Stimulated activated CD4-positive, alpha-beta T cell treated with anti-CD3 and anti-CD28 coated beads, TNF-alpha, amount 100 ng/mL, for 24 hours (primary cell): ENCODE measurements around the gene FAM240A.

Experiments used
- DNase-seq, 3 experiments: peaks; one replicate each; pipeline ENCODE4 v3.0.0-alpha.2; 2020; ENCODE audit warnings: low read depth in 3 of 3

The FAM240A gene

GRCh38 chr3:46662771-46663551 lies 50.6 kb downstream of the FAM240A start:
- no peak for DNase-seq

GRCh38 chr3:46663591-46664135 lies 51.3 kb downstream of the FAM240A start:
- no peak for DNase-seq

DNA sequence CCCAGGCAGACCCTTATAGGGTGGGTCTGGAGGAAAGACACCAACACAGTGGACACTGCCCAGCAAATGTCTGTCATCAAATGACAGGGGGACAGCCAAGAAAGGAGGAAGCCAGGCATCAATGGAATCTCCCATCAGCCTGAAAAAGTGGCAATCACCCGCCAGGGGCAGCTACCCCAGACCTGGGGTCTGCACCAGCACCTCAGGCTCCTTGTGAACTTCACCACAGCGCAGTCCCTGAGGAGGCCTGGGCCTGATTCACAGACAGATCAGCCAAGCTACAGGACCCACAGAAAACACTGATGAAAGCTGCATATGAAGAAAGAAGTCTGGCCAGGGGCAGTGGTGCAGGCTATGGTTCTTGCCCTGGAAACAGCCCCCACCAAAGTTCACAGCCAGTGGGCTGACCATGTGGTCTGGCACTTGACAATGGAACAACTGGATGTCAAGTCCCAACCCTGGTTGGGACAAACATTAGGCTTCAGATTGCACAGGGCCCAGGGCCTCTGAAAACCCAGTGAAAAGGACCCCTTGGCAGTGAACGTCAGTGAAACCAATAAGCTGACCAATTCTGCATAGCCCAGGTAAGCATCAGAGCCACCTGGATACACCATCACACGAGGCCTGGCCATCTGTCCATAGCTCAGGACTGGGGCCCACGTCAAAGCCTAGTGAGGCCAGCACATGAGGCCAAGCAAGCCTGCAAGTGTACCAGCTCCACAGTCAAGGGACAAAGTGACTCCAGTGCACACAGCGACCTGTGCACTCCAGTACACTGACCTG lies 52.1 kb downstream of the FAM240A start:
- DNase-seq = no peak

DNA sequence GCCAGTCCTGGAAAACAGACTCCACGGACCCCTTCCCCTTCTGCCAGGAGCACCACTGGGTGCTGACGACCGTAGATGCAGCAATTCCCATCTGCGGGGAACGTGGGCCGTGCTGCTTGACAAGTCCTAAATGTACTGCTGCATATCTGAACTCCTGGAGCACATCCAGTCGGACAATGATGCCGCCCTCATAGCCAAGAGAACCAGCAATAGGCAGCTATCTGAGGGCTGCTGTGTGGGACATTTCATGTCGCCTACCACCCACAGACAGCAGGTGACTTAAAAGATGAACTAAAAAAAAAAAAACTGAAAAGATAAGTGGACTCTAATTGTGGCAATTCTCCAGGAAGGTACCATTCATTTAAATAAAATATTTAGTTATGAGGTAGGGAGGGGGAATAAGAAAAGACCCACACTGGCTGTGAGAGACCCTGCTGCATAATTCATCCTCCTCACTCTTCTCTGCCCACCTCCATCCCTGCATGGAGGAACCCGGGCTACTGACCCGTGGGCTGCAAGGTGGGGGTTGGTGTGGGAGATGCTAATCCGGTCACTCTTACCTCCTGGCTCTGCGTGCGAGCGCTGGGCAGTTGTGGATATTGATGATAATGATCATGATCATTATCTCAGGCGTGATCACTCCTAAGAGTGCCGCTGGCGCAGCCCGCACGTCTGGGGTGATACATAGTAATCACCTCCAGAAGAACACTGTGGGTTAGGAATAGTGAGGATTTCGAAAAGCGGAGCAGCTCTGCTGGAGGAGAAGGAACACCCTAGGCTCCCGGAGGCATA lies 52.8 kb downstream of the FAM240A start:
- DNase-seq = no peak

GRCh38 chr3:46665763-46666452 lies 53.6 kb downstream of the FAM240A start:
- no peak for DNase-seq

GRCh38 chr3:46666453-46666845 lies 54.1 kb downstream of the FAM240A start:
- DNase-seq = no peak

- no peak for DNase-seq
Observed at GRCh38 chr3:46667061-46667621, 54.8 kb downstream of the FAM240A start.

DNA sequence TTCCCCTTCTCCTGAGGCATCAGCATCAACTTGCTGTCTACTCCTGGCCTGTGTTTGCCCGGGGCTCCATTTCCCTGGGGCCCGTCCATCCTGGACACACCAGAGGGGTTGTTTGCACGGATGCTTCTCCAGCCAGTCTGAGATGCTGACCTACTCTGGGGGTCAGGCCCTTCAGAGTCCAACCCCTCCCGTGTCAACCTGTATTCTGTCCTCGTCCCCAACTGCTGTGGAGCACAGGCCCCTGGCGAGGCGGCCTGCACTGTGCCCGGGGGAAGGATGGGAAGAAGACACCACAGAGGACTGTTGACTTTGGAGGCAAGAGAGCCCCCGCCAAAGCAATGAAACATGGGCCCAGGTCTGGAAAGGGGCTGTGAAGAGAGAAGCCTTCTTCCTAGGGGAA lies 55.3 kb downstream of the FAM240A start:
- no peak for DNase-seq

DNA sequence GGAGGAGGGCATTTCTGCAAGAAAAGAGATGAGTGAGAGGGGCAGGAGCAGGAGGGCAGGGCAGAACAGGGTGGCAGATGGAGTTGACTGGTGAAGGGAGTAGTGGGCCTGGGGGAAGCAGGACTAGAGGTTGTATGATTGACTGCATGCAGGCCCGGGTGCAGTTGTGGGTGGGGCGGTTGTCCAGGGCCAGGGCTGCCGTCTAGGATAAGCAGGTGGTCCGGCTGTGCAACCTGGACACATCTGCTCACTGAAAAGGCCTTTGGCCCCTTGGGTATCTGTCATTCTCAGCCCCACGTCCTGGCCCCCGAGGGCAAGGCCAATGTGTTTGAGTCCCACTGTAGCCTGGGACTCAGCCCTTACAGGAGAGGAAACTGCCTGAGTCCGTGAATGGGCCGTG lies 55.8 kb downstream of the FAM240A start:
- no peak for DNase-seq

DNA sequence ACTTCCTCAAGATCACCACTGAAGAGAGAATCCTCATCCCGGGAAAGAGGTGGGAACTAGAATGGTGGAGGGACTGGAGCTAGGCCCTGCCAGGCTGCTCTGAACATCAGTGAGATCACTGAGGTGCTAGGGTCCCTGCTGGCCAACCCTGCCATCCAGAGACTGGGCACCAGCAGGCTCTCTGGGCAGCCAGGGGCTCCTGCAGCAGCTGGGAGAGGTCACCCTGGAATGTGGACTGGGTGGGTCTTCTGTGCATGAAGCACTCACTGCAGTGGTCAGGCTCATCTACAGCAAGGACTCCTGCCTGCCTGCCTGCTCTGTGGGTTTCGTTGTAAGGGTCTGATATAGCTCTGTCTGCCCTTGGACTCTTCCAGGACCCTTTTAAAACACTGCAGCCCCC lies 56.3 kb downstream of the FAM240A start:
- no peak for DNase-seq

GRCh38 chr3:46669191-46669999 lies 57.1 kb downstream of the FAM240A start:
- DNase-seq = no peak

DNA sequence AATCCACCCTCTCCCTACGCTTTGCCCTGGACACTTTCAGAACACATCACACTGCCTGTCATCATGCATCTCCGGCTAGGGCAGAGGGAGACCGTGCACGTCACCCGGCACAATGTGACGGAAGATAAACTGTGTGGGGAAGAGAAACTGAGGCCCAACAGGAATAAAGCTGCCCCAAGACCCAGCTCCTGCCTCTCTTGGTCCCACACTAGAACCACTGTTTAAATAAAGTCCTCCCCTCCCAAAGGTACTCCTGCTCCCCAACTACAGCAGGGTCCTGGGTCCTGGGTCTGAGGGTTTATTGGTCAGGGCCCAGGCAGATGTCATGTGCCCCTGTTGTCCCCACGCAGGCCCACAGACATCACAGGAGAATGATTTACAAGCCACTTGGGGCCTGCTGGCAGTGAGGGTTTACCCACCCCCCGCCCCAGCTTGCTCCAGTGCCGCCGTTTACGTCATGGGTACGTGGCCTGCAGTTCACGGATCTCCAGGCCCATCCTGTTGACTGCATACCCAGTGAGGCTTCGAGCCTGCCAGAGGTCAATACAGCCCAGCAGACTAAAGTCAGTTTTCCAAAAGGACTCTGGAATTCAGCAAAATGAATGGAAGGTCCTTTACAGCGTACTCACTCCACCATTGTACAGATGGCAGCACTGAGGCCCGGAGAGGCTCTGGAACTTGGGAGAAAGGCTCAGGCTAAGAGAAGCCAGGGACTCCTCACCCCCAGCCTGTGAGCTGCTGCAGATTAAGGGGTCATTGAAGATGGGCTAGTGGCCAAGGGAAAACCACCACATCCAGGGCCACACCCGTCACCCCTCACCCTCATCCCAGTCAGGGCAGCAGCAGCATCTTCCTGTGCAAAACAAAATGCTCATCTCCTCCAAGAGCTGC lies 57.9 kb downstream of the FAM240A start:
- no peak for DNase-seq

DNA sequence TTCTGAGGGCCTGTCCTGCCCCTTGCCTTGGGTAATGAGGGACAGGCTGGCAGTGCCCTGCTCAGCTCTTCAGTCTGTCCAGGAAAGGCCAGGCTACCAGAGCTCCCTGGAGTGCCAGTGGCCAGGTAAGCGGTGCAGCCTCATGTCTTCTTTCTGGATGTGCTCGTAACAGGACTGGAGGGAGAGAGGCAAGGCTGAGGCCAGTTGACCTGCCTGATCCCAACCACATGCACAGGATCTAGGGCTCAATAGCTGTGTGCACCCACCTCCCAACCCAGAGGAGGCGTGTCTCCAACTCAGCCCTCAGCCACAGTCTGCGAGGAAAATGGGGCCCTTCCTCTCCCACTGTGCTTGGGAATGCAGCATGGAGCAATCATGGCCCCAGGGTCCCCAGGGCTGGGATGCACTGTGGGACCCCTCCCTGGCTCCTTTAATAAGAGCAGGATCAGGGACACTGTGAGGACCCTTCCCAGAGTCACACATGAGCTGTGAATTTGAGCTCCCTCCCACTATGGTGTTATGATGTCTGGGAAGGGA lies 58.6 kb downstream of the FAM240A start:
- DNase-seq = no peak

- no peak for DNase-seq
Observed at GRCh38 chr3:46671541-46672348, 59.4 kb downstream of the FAM240A start.

DNA sequence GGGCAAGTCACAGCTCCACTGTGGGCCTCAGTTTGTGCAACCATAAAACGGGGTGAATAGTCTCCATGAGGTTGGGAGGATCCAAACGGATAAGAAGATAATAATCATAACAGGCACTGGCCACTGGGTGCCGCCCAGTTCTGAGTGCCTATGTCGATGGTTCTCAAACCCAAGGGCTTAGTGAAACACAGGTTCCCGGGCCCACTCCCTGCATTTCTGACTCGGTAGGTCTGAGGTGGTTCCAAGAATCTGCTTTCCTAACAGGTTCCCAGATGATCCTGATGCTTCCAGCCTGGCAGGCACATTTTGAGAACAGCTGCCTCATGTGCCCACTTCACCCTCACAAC lies 60.0 kb downstream of the FAM240A start:
- DNase-seq = no peak

GRCh38 chr3:46673151-46674030 lies 61.1 kb downstream of the FAM240A start:
- no peak for DNase-seq
